K562 treated with DMSO at 1 percent for 48 hours (cell line): ENCODE data around the gene ABCC9. TPM values are rescaled to one million over a fixed set of nuclear protein-coding genes. Genes with fewer than 3 reads are reported as not detected.

ENCODE experiments used
- total RNA-seq: library from RNA; unstranded; fragments of 300-600 nt; gene quantifications from 2 replicates; pipeline ENCODE4 v1.2.3, GENCODE V29; 2022; ENCODE audit warnings: low replicate concordance; ENCODE audit errors: extremely low read depth

ABCC9 gene
- not detected in 2 replicates for total RNA-seq

GRCh38 chr12:21940549-21941505, at the start of gene ABCC9:
Gene ABCC9 (minus strand): TSS chr12:21941426. CDS start chr12:21936674, 4,752 bp downstream.

GRCh38 chr12:21774358-21775132, 166.7 kb downstream of the ABCC9 start, which contains the start of gene KCNJ8:
Gene KCNJ8 (minus strand): TSS chr12:21774706. CDS start chr12:21773616, 1,090 bp downstream.

Other genes with a start within 250 kb of the ABCC9 start
- not detected in 2 replicates for gene KCNJ8, start 166.7 kb downstream of the ABCC9 start, total RNA-seq
- gene CMAS, start 104.8 kb upstream of the ABCC9 start, total RNA-seq = not detected in 2 replicates